IPS-11a (cell line): ENCODE measurements around the gene OAF.
A peak's percentile ranks its signal among the peaks of the same experiment; 100 is the strongest.

Experiments used
- H3K4me3 ChIP-seq: one replicate; pipeline ENCODE4 v1.5.1; 2013; ENCODE audit warnings: low read depth, low read length, control low read depth

Gene OAF

GRCh38 chr11:120199613-120200012 lies 11.2 kb upstream of the OAF start:
- H3K4me3 ChIP-seq = no peak overlapping the region

- H3K4me3 ChIP-seq = no peak overlapping the region
Measured at GRCh38 chr11:120200677-120201076, 10.2 kb upstream of the OAF start.

- H3K4me3 ChIP-seq = no peak overlapping the region
Measured at GRCh38 chr11:120201653-120202052, 9.2 kb upstream of the OAF start.

- no peak overlapping the region for H3K4me3 ChIP-seq
Measured at GRCh38 chr11:120203626-120204025, 7.2 kb upstream of the OAF start.

- no peak overlapping the region for H3K4me3 ChIP-seq
Measured at GRCh38 chr11:120205596-120206161, 5.2 kb upstream of the OAF start.

- no peak overlapping the region for H3K4me3 ChIP-seq
Measured at GRCh38 chr11:120207512-120207911, 3.3 kb upstream of the OAF start.

- H3K4me3 ChIP-seq = no peak overlapping the region
Measured at GRCh38 chr11:120208001-120208441, 2.8 kb upstream of the OAF start.

- no peak overlapping the region for H3K4me3 ChIP-seq
Measured at GRCh38 chr11:120208777-120209176, 2.1 kb upstream of the OAF start.

- H3K4me3 ChIP-seq = peak overlapping the region; percentile 4
Measured at GRCh38 chr11:120209746-120210625, 846 bp upstream of the OAF start.

- peak overlapping the region; percentile 39 for H3K4me3 ChIP-seq
Measured at GRCh38 chr11:120211522-120212258, 858 bp downstream of the OAF start.

- H3K4me3 ChIP-seq = no peak overlapping the region
Measured at GRCh38 chr11:120212259-120212878, 1.5 kb downstream of the OAF start.

GRCh38 chr11:120212926-120213325 lies 2.1 kb downstream of the OAF start:
- H3K4me3 ChIP-seq = no peak overlapping the region

- no peak overlapping the region for H3K4me3 ChIP-seq
Measured at GRCh38 chr11:120214581-120214980, 3.7 kb downstream of the OAF start.

GRCh38 chr11:120215634-120216033 lies 4.8 kb downstream of the OAF start:
- H3K4me3 ChIP-seq = no peak overlapping the region

GRCh38 chr11:120216426-120217102 lies 5.7 kb downstream of the OAF start:
- H3K4me3 ChIP-seq = no peak overlapping the region

- no peak overlapping the region for H3K4me3 ChIP-seq
Measured at GRCh38 chr11:120217526-120217925, 6.7 kb downstream of the OAF start.

- no peak overlapping the region for H3K4me3 ChIP-seq
Measured at GRCh38 chr11:120217941-120218694, 7.3 kb downstream of the OAF start.

GRCh38 chr11:120218695-120219033 lies 7.8 kb downstream of the OAF start:
- H3K4me3 ChIP-seq = no peak overlapping the region

GRCh38 chr11:120219232-120219937 lies 8.6 kb downstream of the OAF start:
- no peak overlapping the region for H3K4me3 ChIP-seq
